GM13976 (cell line): ENCODE measurements around the gene SQSTM1.

ENCODE experiments used
- DNase-seq: peaks from one replicate; pipeline ENCODE4 v3.0.0; 2012; ENCODE audit warnings: low spot score
- CTCF ChIP-seq: IDR thresholded peaks from 2 replicates; pipeline ENCODE4 v1.5.1; 2012; ENCODE audit warnings: borderline replicate concordance, mild to moderate bottlenecking; ENCODE audit not compliant: insufficient read depth; ENCODE audit errors: extremely low read depth, missing control alignments, control extremely low read depth
- in situ Hi-C: fragments of 300-500 bp; cut with MboI; formaldehyde crosslinking; loops from one replicate; pipeline ENCODE4 v1.12.0; 2022; ENCODE audit warnings: low sequenced_read_pairs, mixed read lengths, inconsistent platforms; ENCODE audit not compliant: unreplicated experiment

The SQSTM1 gene

GRCh38 chr5:179802207-179802883, 18.4 kb upstream of the SQSTM1 start:
- no peak for TF ChIP-seq CTCF
- DNase-seq: no peak
- in situ Hi-C loops: no loop called here

DNA sequence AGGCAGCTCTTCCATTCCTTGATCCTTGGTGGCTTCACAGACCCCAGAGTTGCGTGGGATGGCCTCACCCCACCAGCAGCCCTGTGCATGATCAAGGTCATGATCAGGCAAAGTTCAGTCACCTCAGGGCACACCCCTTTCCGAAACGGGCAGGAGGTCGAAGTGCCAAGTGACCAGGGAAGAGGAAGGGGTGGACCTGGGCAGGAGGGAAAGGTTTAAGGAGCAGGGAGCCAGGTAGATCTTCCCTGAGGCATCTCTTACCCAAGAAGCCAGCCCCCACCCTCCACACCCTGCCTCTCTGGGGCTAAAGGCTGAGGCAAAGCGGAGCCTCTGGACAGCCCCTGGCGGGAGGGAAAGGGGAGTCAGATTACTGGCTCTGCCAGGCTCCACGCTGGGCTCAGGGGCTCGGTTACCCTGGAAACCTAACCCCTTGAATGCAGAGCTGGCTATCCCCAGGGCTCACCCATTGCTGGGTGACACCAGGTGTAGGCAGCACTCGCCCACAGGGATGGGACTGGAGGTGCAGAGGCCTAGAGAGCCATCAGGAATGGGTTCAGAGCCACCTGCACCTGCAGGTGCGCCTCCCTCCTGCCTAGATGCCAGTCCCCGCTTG, 17.6 kb upstream of the SQSTM1 start:
- TF ChIP-seq CTCF: no peak
- no peak for DNase-seq
- in situ Hi-C loops: no loop called here

- no peak for TF ChIP-seq CTCF
- DNase-seq: no peak
- in situ Hi-C loops: no loop called here
These were observed 16.8 kb upstream of the SQSTM1 start for GRCh38 chr5:179803651-179804554.

DNA sequence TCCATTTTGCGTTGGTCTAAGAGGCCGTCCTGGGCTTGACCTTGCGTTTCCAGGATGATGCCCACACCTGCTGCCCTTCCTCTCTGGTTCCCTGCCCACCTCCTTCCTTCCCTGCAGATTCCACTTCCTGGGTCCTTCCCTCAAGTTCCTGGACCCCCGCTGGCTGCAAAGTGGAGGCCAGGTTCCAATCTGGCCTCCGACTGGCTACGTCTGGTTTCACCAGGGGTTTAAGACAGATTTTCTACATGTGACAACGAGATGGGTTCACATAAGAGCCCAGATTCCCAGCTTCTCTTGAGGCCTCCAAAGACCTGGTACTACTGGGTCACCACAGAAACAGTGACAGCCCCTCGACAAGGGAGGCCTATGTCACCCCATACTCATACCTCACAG, 16.2 kb upstream of the SQSTM1 start:
- DNase-seq: no peak
- in situ Hi-C loops: no loop called here
- no peak for TF ChIP-seq CTCF

DNA sequence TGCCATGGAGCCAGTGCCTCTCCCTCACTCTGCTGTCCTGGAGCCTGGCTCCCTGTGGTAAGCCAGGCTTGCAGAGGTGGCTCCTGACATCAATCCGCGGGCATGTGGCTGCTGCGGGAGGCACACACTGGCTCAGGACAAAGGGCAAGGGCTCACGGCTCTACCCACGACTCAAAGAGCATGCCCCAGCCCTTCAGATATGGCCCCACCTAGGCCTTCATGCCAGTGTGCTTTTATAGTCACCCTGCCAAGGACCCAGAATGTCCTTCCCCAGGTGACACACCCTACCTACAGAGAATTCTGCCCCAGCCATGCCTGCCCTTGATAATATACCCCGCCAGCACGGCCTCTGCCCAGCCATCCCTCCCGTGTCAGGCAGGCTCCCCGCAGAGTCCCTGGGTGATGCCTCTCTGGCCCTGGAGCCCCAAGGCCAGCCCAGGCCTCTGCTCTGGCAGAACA, 15.6 kb upstream of the SQSTM1 start:
- no peak for TF ChIP-seq CTCF
- in situ Hi-C loops: no loop called here
- DNase-seq: no peak

DNA sequence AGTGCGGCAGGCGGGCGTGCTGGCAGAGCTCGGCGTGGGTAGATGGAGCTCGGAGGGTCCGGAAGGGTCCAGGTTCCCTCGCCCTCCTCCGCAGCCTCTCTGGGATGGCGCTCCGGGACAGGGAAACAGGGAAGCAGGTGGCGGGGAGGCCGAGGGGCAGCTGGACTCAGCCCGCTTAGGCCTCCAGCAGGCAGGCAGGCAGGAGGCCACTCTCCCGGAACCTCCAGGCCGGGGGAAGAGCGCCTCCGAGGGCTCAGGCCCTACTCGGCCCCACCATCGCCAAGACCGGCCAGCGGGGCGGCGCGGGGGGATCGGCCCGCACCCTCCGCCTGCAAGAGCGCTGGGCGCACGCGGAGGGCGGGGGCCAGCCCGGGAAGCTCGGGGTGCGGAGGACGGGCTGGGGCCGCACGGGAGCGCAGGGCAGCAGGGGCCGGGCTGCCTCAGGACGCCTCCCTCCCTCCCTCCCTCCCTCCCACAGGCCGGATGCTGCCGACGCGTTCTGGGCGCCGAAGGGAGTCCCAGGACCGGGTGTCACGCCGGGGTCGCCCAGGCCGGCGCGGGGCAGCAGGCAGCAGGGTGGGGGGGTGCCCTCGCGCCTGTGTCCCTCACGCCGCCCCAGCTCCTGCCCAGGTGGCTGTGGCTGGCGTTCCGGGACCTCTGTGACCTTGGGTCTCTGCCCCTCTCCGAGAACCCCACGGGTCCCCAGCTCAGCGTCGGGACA, 15.0 kb upstream of the SQSTM1 start:
- no peak for TF ChIP-seq CTCF
- in situ Hi-C loops: no loop called here
- DNase-seq: peak; percentile 82
